Activated naive CD4-positive, alpha-beta T cell treated with anti-CD3 and anti-CD28 coated beads, Interleukin-2, amount 50 U/mL, for 16 hours (primary cell): ENCODE measurements around the gene GRIP2.
A peak's percentile ranks its signal among the peaks of the same experiment; 100 is the strongest.

Experiments
- DNase-seq: peaks from one replicate; pipeline ENCODE4 v3.0.0-alpha.2; 2020

GRIP2 gene

GRCh38 chr3:14481018-14481645, 59.0 kb downstream of the GRIP2 start:
- no peak for DNase-seq

DNA sequence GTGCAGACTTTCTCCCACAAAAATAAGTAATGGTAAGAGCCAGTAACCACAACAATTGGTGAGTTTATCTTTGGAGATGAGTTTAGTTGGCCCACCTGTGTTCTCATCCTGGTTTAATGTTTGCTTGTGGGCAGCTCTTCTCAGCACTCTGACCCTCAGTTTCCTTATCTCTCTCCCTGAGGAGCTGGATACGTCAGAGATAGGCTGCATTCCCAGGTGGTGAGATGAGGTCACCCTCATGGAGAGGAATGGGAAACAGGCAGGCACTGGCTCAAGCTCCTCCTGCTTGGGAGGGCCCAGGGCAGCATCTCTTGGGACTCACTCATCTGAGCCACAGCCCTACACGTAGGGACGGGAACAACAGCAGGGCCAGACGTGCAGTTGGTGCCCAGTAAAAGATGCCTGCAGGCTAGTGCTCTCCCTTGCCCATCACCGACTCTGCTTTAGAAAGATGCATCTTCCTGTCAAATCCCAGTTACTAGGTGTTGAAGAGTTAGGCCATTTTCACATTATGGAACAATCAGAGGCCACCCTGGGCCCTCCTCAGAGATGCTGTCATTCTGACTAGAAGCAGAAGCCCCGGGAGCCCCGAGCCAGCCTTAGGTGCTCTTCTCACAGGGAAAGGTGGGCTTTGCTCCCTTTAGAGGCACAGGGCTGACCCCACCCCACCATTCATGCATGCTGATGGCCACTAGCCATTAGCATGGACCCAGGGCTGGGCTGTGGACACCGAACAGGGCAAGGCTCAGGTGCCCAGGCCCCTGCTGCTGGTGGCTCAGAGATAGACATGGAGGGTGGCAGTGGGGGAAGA, 59.7 kb downstream of the GRIP2 start:
- no peak for DNase-seq

DNA sequence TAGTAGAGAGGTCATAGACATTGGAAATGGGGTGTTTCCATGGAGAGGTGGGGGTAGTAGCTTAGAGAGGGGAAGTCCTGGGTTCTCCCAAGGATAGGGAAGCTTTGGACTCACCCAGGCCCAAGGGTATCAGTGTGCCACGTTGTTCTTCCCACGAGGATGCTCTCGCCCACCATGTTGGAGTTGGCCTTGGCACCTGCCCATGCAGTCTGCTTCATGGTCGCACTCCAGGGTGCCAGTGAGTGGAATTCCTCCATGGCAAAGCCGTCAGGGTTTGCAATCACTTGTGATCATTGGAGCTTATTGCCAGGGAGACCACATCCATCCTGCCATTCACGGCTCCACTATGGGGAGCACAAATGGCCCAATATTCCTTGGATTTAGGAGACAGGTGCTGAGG, 60.6 kb downstream of the GRIP2 start:
- DNase-seq = no peak

- no peak for DNase-seq
Observed at GRCh38 chr3:14478956-14479550, 61.1 kb downstream of the GRIP2 start.

DNA sequence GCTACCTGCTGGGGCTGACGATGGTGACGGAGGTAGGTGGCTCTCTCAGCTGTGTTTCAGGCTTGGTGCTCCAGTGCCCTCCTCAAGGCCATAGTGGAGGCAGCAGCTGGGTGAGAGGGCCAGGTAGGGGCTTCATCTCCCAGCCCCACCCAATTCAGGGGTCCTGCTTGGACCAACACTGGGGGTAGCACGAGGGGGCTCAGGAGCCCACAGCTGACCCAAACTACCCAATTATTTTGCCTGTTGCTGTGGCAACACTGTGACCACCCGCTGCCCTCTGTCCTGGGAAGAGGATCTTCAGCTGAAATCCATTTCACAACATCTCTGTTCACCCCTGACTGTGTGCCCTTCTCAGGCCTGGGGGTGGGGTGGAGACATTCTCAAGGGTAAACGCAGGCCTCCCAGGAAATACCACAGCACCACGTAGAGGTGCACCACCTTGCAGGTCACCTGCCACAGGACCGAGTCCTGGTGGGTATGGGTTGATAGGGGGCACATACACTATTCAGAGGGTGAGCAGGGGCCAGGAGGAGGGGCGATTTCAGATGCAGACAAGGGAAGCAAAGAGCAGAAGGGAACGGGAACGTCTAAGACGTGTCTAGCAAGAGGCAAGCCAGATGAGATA, 62.7 kb downstream of the GRIP2 start:
- DNase-seq = no peak

DNA sequence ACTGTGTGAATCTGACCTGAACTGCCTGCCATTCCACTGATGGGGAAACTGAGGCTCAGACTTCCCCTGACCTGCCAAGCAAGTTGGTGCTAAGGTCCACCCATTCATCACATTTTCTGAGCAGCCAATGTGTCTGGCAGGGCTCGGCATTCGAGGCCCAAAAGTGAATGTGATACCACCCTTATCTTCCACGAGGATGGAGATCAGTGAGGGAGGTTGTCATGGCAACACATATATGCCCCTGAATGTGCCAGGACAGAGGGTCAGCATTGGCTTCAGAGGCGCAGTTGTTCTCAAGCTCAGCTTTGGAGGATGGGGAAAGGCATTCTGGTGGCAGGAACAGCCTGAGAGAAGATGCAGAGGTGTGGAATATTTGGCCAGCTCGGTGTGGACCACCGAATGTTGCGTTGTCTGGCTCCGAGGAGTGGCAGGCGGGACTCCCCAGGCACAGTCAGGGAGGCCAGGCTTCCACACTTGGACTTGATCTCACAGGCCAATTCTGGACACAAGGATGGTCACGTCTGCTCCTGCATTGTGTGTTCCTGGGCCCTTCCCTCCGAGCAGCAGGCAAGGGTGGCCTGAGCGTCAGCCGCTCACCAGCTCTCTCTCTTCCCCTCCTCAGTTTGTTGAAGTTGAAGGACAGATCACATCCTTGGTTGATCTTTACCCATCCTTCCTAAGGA, 63.4 kb downstream of the GRIP2 start:
- no peak for DNase-seq

GRCh38 chr3:14475621-14476020, 64.5 kb downstream of the GRIP2 start:
- no peak for DNase-seq

GRCh38 chr3:14474363-14475081, 65.6 kb downstream of the GRIP2 start:
- DNase-seq = no peak

GRCh38 chr3:14473411-14473891, 66.7 kb downstream of the GRIP2 start:
- no peak for DNase-seq

DNA sequence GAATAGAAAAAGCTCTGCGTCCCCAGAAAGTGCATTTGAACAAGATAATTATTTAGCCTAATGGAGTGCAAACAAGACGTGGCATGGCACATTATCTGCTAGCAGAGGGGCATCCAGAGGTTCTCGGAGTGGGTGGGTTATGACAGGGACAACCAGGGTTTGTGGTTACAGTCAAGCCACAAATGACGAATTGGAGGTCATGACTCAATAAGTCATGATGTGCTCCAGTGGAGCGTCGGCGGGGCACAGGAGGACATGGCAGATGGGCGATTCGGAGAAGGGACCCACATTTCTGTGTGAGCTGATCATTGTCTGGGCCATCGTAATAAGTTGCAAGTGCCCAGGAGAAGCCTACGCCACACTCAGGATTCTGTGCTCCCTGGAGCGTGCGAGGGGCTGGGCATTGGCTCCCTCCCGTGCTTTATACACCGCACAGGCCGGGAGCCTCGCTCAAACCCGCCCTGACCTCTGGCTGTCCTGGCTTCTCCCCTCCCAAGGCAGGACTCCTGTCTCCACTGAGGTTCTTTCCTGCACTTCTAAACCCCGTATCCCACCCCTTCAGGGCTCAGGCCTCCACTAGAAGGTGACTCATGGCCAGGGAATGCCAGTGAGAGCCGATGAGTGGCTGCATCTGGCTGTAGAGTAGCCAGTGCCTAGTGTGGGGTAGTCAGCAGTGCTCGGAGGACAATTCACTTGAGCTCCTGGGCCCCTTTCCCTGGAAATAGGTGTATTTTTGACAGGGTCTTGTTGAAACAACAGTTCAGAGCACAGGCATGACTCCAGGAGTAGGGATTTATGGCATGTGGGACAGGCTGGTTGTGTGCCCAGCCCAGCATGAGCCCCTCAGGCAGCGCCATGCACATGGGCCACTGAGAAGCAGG, 67.4 kb downstream of the GRIP2 start:
- DNase-seq = no peak

DNA sequence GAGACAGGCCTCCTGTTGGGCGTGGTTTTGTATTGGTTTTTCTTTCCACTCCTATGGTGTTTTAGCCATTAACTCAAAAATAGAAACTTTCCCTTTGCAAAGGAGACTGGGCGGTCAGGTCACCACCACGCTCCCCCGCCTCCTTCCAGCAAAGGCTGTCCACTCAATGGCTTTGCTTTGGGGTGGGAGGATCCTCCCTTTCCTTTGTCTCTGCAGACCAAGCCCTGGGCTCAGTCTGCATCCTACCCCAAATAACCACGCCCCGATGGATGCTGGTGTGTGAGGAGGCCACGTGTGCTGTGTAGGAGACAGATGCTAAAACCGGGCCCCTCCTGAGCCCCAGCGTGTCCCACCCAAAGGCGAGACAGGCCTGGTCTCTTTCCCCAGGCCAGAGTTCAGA, 68.5 kb downstream of the GRIP2 start:
- no peak for DNase-seq

GRCh38 chr3:14471016-14471415, 69.1 kb downstream of the GRIP2 start:
- DNase-seq = no peak

GRCh38 chr3:14470461-14470860, 69.7 kb downstream of the GRIP2 start:
- DNase-seq = no peak

DNA sequence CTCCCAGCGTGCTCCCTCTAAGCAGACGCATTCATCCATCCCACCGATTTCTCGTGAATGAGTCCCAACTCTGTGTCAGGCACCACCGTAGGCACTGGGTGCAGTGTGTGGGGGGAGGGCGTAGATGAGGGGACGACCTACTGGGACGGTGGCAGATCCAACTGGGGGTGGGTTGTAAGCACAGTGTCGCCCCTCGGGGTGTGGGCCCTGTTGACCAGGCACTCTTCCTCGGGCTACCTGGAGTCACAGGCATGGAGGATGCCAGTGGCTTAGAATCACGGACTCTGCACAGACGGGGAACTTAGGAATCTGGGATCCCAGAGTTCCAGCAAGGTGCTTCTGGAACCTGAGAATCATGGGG, 71.5 kb downstream of the GRIP2 start:
- no peak for DNase-seq

GRCh38 chr3:14467814-14468620, 72.1 kb downstream of the GRIP2 start:
- DNase-seq = peak; percentile 41

- no peak for DNase-seq
Observed at GRCh38 chr3:14466179-14466903, 73.8 kb downstream of the GRIP2 start.

- DNase-seq = no peak
Observed at GRCh38 chr3:14465425-14465824, 74.7 kb downstream of the GRIP2 start.

GRCh38 chr3:14464521-14464920, 75.6 kb downstream of the GRIP2 start:
- no peak for DNase-seq

DNA sequence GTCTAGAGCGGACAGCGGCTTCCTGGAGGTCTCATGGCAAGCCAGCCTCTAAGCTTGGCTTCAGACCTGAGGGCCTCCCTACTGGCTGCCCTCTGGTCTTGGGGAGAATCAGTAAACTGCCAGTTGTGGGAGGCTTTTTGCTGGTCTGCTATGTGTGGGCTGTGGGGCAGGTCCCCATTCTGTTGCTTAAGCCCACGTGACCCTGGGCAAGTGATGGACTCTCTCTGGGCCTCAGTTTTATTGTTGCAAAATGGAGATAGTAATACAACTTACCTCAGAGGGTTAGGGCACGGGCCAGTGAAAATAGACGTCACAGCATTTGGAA, 76.0 kb downstream of the GRIP2 start:
- no peak for DNase-seq
